ENCODE results near the gene PTBP3.
"Not testable (repeated sequence)": the region's sequence is repeated elsewhere in the genome, so short reads cannot be mapped to it uniquely, and the experiment has no call there.

The PTBP3 gene

DNA sequence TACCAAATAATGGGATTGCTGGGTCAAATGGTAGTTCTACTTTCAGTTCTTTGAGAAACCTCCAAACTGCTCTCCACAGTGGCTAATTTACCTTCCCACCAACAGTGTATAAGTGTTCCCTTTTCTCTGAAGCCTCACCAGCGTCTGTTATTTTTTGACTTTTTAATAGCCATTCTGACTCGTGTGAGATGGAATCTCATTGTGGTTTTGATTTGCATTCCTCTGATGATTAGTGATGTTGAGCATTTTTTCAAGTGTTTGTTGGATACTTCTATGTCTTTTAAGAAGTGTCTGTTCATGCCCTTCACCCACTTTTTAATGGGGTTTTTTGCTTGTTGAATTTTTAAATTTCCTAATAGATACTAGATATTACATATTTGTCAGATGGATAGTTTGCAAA lies 129.9 kb downstream of the PTBP3 start:
- peak; percentile 44 for DNase-seq (ENCODE audit: low read depth)
- H3K4me3 ChIP-seq (replicated peaks; ENCODE audit: low read depth, low read length) = no peak overlapping the region
- TF ChIP-seq, protein P1, sequence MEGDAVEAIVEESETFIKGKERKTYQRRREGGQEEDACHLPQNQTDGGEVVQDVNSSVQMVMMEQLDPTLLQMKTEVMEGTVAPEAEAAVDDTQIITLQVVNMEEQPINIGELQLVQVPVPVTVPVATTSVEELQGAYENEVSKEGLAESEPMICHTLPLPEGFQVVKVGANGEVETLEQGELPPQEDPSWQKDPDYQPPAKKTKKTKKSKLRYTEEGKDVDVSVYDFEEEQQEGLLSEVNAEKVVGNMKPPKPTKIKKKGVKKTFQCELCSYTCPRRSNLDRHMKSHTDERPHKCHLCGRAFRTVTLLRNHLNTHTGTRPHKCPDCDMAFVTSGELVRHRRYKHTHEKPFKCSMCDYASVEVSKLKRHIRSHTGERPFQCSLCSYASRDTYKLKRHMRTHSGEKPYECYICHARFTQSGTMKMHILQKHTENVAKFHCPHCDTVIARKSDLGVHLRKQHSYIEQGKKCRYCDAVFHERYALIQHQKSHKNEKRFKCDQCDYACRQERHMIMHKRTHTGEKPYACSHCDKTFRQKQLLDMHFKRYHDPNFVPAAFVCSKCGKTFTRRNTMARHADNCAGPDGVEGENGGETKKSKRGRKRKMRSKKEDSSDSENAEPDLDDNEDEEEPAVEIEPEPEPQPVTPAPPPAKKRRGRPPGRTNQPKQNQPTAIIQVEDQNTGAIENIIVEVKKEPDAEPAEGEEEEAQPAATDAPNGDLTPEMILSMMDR (IDR thresholded peaks at IDR 0.05; ENCODE audit: low read length, missing control alignments) = no peak

DNA sequence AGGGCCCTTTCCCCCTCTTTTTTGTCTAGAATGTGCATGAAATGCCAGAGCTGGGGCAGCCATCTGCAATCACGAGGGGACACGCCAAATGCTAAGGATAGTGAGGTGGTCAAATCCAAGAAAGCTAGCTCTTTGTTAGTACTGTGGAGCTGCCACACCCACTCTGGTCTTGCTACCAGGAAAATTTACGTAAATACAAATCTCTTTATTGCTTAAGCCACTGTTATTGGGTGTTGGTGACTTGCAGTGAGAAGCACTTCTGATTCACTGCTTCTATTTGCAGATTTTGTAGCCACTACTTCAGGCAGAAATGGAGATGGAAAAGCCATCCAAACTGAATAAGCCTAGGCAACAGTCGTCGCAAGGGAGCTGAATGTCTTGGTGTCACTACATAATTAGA lies 132.7 kb downstream of the PTBP3 start:
- TF ChIP-seq, protein P1 (IDR thresholded peaks at IDR 0.05; ENCODE audit: low read length, missing control alignments) = no peak
- DNase-seq (ENCODE audit: low read depth) = no peak
- no peak overlapping the region for H3K4me3 ChIP-seq (replicated peaks; ENCODE audit: low read depth, low read length)

DNA sequence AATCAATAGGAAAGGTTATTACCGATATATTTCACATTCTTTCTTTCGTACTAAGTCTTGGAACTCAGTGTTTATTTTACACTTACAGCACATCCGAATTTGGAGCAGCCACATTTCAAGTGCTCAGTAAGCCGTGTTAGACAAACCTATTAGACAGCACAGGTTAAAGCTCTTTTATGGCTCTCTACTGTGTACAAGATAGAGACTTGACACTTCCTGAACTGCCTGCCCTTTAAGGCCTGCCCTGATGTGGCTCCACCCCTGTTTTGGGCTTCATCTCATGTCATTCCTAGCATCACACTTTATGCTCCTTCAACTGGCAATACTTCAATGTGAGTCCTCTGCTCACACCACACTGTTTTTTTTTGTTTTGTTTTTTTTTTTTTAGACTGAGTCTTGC lies 134.8 kb downstream of the PTBP3 start:
- TF ChIP-seq, protein P1 (IDR thresholded peaks at IDR 0.05; ENCODE audit: low read length, missing control alignments) = no peak
- no peak for DNase-seq (ENCODE audit: low read depth)
- no peak overlapping the region for H3K4me3 ChIP-seq (replicated peaks; ENCODE audit: low read depth, low read length)

DNA sequence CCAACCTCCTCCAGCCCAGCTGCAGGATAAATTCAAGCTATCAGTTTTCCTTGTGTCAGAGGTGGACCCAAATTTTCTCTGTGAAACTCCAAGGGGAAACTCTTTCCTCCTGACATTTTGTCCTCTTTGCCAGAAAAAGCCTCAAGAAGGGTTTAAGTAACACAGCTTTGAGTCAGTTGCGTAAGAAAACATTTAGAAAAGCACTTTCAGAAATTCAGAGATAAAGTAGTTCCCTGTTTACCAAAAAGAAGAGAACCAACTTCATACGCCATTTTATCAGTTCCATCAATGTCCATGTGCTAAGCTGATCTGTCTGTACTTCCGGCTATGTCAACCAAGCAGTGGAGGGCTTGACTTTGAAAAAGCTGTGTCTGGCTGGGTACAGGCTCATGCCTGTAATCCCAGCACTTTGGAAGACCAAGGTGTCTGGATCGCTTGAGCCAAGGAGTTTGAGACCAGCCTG lies 138.4 kb downstream of the PTBP3 start:
- DNase-seq (ENCODE audit: low read depth) = peak; percentile 50
- H3K4me3 ChIP-seq (replicated peaks; ENCODE audit: low read depth, low read length) = no peak overlapping the region
- TF ChIP-seq, protein P1 (IDR thresholded peaks at IDR 0.05; ENCODE audit: low read length, missing control alignments) = no peak

- no peak overlapping the region for H3K4me3 ChIP-seq (replicated peaks; ENCODE audit: low read depth, low read length)
- TF ChIP-seq, protein P1 (IDR thresholded peaks at IDR 0.05; ENCODE audit: low read length, missing control alignments) = no peak
- no peak for DNase-seq (ENCODE audit: low read depth)
These were observed 139.7 kb downstream of the PTBP3 start for GRCh38 chr9:112193572-112194288.

- H3K4me3 ChIP-seq (replicated peaks; ENCODE audit: low read depth, low read length); DNase-seq (ENCODE audit: low read depth): not testable (repeated sequence)
These were observed 143.1 kb downstream of the PTBP3 start for GRCh38 chr9:112190320-112190719.

DNA sequence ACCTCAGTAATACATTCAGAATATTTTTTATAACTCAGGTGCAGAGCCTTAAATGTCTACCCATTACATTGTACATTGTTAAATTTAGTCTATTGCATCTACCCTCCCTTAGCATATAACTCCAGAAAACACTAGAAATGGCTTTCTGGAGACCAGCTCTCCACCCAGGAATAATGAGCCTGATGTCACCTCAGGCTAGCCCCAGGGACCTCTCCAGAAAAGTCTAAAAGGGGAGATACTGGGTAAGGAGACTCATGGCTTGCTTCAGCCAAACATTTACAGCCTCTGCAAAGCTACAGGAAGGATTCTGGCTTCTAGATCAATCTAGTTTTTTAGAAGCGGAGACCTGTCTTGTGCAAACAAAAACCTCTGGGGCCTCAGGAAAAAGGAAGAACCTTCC lies 144.5 kb downstream of the PTBP3 start:
- no peak overlapping the region for H3K4me3 ChIP-seq (replicated peaks; ENCODE audit: low read depth, low read length)
- TF ChIP-seq, protein P1 (IDR thresholded peaks at IDR 0.05; ENCODE audit: low read length, missing control alignments) = no peak
- DNase-seq (ENCODE audit: low read depth) = no peak
